GM13977 (cell line): Measurements from ENCODE around the gene OR52N4.
"Not testable (repeated sequence)": the region's sequence is repeated elsewhere in the genome, so short reads cannot be mapped to it uniquely, and the experiment has no call there.

Experiments used
- DNase-seq: peaks from one replicate; pipeline ENCODE4 v3.0.0; 2012; ENCODE audit warnings: low spot score
- in situ Hi-C: fragments of 300-500 bp; cut with MboI; formaldehyde crosslinking; loops from one replicate; pipeline ENCODE4 v1.12.0; 2022; ENCODE audit warnings: low sequenced_read_pairs, low pct_unique_long_range_greater_than_20kb, mixed read lengths, inconsistent platforms; ENCODE audit not compliant: unreplicated experiment
- TF ChIP-seq, protein P1 (sequence below): IDR thresholded peaks from 2 replicates; pipeline ENCODE4 v1.5.1; 2012; ENCODE audit warnings: mild to moderate bottlenecking, control low read depth; ENCODE audit not compliant: insufficient read depth; ENCODE audit errors: extremely low read depth, missing control alignments

OR52N4 gene

DNA sequence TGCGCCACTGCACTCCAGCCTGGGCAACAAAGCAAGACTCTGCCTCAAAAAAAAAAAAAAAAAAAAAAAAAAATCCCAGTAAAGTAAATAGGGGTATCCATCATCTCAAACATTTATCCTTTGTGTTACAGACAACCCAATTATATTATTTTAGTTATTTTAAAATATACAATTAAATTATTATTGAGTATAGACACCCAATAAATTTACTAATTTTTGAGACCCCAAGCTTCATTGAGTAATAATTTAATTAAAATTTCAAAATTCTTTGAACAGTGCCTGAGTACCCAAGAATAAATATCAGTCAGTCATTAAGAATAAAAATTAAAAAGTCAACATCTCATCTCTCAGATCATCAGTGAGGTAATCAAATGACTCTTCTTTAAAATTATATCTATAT, at the start of gene OR52N4:
OR52N4 (plus strand) TSS at position 301 of the 400 bp plus-strand sequence. CDS start 498 bp downstream, outside the sequence.
- DNase-seq = no peak
- TF ChIP-seq, protein P1, sequence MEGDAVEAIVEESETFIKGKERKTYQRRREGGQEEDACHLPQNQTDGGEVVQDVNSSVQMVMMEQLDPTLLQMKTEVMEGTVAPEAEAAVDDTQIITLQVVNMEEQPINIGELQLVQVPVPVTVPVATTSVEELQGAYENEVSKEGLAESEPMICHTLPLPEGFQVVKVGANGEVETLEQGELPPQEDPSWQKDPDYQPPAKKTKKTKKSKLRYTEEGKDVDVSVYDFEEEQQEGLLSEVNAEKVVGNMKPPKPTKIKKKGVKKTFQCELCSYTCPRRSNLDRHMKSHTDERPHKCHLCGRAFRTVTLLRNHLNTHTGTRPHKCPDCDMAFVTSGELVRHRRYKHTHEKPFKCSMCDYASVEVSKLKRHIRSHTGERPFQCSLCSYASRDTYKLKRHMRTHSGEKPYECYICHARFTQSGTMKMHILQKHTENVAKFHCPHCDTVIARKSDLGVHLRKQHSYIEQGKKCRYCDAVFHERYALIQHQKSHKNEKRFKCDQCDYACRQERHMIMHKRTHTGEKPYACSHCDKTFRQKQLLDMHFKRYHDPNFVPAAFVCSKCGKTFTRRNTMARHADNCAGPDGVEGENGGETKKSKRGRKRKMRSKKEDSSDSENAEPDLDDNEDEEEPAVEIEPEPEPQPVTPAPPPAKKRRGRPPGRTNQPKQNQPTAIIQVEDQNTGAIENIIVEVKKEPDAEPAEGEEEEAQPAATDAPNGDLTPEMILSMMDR = no peak
- in situ Hi-C loops = no loop called here

DNA sequence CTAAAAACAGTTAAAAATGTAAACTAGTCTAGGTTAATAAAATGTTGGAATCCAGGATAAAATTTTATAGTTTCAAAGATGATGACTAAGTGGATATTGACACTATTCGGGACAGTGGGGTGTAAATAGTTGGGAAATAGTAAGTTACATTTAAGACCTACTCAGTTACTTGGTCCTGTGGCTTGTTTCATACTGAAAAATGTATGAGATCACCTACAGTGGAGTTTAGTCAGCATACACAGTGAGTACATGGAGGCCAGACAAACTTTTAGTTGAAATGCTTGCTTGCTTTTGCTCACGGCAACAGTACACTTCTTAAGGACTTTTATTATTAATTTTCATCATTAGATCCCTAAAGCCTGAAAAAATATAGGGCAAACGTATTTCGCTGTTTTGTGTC, 48.4 kb upstream of the OR52N4 start:
- in situ Hi-C loops = no loop called here
- TF ChIP-seq, protein P1 = no peak

DNA sequence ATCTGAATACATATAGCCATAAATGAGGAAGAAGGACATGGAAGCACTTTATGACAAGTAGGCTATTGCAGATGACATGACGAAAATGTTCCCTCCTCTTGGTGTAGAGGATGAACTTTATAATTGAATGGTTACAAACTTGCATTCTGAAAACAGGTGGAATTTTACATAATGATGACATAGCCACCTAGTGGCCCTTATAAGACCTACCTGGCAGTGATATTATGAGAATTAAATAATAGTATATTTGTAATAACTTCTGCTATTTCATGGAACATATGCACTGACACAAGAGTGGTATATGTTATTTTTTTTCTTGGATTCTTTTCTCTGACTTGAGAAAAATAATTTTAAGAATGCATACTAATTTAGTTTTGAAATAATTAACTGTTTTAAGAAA, 41.5 kb upstream of the OR52N4 start:
- no peak for DNase-seq
- TF ChIP-seq, protein P1 = peak; percentile 44
- in situ Hi-C loops = no loop called here

More for the DNA sequence above, 48.4 kb upstream of the OR52N4 start:
- no peak for DNase-seq

DNA sequence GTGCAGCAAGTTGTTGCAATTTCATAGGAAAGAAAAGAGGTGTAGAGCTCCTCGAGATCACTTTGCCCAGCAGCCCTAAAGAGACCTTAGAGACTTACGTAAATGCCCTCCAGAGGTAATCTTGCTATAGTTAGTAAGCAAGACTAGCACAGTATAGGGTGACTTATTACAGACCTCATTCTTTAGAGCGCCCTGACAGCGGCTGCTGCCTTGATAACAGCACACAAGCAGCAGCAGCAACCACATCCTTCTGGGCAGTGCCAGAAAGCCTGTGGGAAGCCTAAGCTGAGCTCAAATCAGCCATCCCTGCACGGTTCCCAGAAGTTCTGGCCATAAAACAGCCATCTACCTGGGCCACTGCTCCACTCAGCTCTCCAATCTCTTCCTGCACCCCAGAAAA, 40.3 kb upstream of the OR52N4 start:
- no peak for DNase-seq

DNA sequence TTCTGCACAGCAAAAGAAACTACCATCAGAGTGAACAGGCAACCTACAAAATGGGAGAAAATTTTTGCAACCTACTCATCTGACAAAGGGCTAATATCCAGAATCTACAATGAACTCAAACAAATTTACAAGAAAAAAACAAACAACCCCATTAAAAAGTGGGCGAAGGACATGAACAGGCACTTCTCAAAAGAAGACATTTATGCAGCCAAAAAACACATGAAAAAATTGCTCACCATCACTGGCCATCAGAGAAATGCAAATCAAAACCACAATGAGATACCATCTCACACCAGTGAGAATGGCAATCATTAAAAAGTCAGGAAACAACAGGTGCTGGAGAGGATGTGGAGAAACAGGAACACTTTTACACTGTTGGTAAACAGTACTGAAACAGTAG, 37.5 kb upstream of the OR52N4 start:
- in situ Hi-C loops, DNase-seq: not testable (repeated sequence)

More for the DNA sequence above, 40.3 kb upstream of the OR52N4 start:
- TF ChIP-seq, protein P1 = no peak
- in situ Hi-C loops = no loop called here

DNA sequence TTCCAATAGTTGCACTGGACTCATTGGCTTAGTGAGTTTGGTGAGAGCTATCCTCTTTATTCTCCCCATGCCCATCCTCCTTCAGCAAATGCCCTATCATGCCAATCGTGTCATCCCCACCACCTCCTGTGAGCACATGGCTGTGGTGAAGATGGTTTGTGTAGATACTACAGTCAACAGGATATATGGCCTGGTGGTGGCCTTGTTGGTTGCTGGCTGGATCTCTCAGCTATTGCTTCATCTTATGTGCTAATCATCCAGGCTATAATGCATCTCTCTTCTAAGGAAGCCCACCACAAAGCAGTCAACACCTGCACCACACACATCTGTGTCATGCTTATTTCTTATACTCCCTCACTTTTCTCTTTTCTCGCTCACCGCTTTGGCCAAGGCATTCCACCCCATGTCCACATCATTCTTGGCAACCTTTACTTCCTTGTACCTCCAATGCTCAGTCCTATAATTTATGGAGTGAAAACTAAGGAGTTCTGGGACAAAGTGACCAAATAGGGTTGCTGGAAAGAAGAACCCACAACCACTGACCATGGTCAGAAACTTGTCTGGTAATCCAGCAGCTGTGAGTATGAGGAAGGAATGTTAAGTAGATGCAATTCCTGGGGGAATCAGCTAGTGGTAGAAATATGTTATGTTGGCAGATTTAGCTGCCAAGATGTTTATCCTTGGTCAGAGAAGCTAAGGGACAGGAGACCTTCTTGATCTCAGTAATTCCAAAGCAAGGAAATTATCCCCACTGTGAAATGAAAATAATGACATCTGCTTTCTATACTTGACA, 34.1 kb upstream of the OR52N4 start:
- TF ChIP-seq, protein P1 = no peak
- no peak for DNase-seq
- in situ Hi-C loops = no loop called here

DNA sequence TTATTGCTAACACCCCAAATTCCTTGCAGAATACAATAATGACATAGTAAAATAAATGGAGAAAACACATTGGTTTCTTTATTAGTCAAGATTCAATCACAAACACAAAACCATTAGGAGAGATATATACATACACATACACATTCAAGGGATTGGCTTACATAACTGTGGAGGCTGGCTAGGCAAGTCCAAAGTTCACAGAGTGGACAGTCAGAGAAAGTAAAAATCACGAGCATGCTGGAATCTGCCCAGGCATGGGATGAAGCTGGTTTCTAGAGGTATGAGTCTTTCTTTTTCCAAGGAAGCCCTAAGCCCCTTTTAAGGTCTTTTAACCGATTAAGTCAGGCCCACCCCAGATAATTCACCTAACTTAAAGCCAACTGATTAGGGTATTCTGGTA, 31.4 kb upstream of the OR52N4 start:
- DNase-seq = no peak
- TF ChIP-seq, protein P1 = no peak
- in situ Hi-C loops = no loop called here
